ENCODE results near the gene TUBA4B. TPM values are rescaled to one million over a fixed set of nuclear protein-coding genes. Genes with fewer than 3 reads are reported as not detected.

TUBA4B gene
- total and polyA plus RNA-seq, 4 experiments from 2014 or later, result not detected

GRCh38 chr2:219261024-219261855, 8.2 kb downstream of the TUBA4B start:
- Mint-ChIP-seq H3K4me3 (no peak overlapping the region), H3K9me3 (no peaks in the 10 kb centered on the region), H3K27me3 (peaks cover 1 to 6% of the 10 kb centered on the region in 2 donors), H3K27ac (no peak overlapping the region), H3K4me1 (peaks cover 0 to 2% (median 2%) of the 10 kb centered on the region in 4 donors), H3K36me3 (no peaks in the 10 kb centered on the region)
- Histone ChIP-seq H3K4me1 (ENCODE audit: insufficient read depth, low read length) (no peaks in the 10 kb centered on the region), H3K27me3 (ENCODE audit: insufficient read depth, low read length) (no peaks in the 10 kb centered on the region), H3K4me3 (ENCODE audit: low read length in 2 of 2) (no peak overlapping the region), H3K36me3 (ENCODE audit: insufficient read depth, low read length) (no peaks in the 10 kb centered on the region), H3K27ac (ENCODE audit: low read depth, low read length) (no peak overlapping the region), H3K9me3 (ENCODE audit: control insufficient read depth in 1 of 2, low read length in 2 of 2) (no peaks in the 10 kb centered on the region)
- CTCF ChIA-PET (ENCODE audit: partially characterized antibody), result interaction anchor here (1.0 to 5.6 kb wide), 5 partner anchors 9 to 50 kb away, joined by 3 to 42 read pairs (median 4); partner anchors contain the start of gene DNAJB2
- POLR2A ChIA-PET (ENCODE audit: partially characterized antibody), result interaction anchor here (0.7 to 4.0 kb wide), 6 partner anchors 8 to 84 kb away, joined by 3 to 19 read pairs (median 5); partner anchors contain the start of genes ANKZF1, ATG9A, CNPPD1 and DNAJB2
- DNase-seq, result no peak
- intact Hi-C loops (cut with micrococcal nuclease), result no loop called here

- DNase-seq, result no peak
- intact Hi-C loops (cut with micrococcal nuclease), result no loop called here
- Histone ChIP-seq H3K27ac (ENCODE audit: low read depth, low read length) (no peak overlapping the region), H3K9me3 (ENCODE audit: control insufficient read depth in 1 of 2, low read length in 2 of 2) (no peaks in the 10 kb centered on the region), H3K27me3 (ENCODE audit: insufficient read depth, low read length) (no peaks in the 10 kb centered on the region), H3K4me3 (ENCODE audit: low read length in 2 of 2) (no peak overlapping the region), H3K4me1 (ENCODE audit: insufficient read depth, low read length) (no peaks in the 10 kb centered on the region), H3K36me3 (ENCODE audit: insufficient read depth, low read length) (no peaks in the 10 kb centered on the region)
- no peak overlapping the region for H3K4me3 Mint-ChIP-seq
- peak overlapping the region in 1 of 7 donors; percentile 30 for H3K27ac Mint-ChIP-seq
- no peaks in the 10 kb centered on the region for H3K4me1 Mint-ChIP-seq
- ChIA-PET POLR2A (ENCODE audit: partially characterized antibody) (interaction anchor here (1.4 kb wide), 1 partner anchor 12 kb away, joined by 7 read pairs; the partner anchor contains the start of gene TUBA4A), CTCF (ENCODE audit: partially characterized antibody) (interaction anchor here (1.6 to 5.6 kb wide), 2 partner anchors 10 to 11 kb away, joined by 5 to 42 read pairs; partner anchors contain the start of gene DNAJB2)
- H3K36me3 Mint-ChIP-seq, result no peaks in the 10 kb centered on the region
- H3K27me3 Mint-ChIP-seq, result peaks cover 1 to 4% of the 10 kb centered on the region in 2 donors
- H3K9me3 Mint-ChIP-seq, result no peaks in the 10 kb centered on the region
Measured at GRCh38 chr2:219266232-219266631, 13.2 kb downstream of the TUBA4B start.

- intact Hi-C loops (cut with micrococcal nuclease), result no loop called here
Measured at GRCh38 chr2:219266886-219267285, 13.8 kb downstream of the TUBA4B start.

GRCh38 chr2:219268294-219268693, 15.3 kb downstream of the TUBA4B start:
- Histone ChIP-seq H3K9me3 (ENCODE audit: control insufficient read depth in 1 of 2, low read length in 2 of 2) (no peaks in the 10 kb centered on the region), H3K4me1 (ENCODE audit: insufficient read depth, low read length) (no peaks in the 10 kb centered on the region), H3K36me3 (ENCODE audit: insufficient read depth, low read length) (no peaks in the 10 kb centered on the region), H3K4me3 (ENCODE audit: low read length in 2 of 2) (no peak overlapping the region), H3K27me3 (ENCODE audit: insufficient read depth, low read length) (no peaks in the 10 kb centered on the region), H3K27ac (ENCODE audit: low read depth, low read length) (no peak overlapping the region)
- Mint-ChIP-seq H3K4me1 (no peaks in the 10 kb centered on the region), H3K36me3 (no peaks in the 10 kb centered on the region), H3K27ac (no peak overlapping the region), H3K9me3 (no peaks in the 10 kb centered on the region), H3K27me3 (peaks cover 0 to 1% of the 10 kb centered on the region in 2 donors), H3K4me3 (peak overlapping the region in 1 of 8 donors; percentile 43)
- DNase-seq, result peak in 1 of 5 donors; percentile 3
- CTCF ChIA-PET (ENCODE audit: partially characterized antibody), result no interaction called here
- POLR2A ChIA-PET (ENCODE audit: partially characterized antibody), result interaction anchor here (1.2 kb wide), 1 partner anchor 11 kb away, joined by 3 read pairs; the partner anchor contains the start of gene DNAJB2
- intact Hi-C loops (cut with micrococcal nuclease), result no loop called here

More at GRCh38 chr2:219266886-219267285, 13.8 kb downstream of the TUBA4B start:
- Histone ChIP-seq H3K27me3 (ENCODE audit: insufficient read depth, low read length) (no peaks in the 10 kb centered on the region), H3K36me3 (ENCODE audit: insufficient read depth, low read length) (no peaks in the 10 kb centered on the region), H3K9me3 (ENCODE audit: control insufficient read depth in 1 of 2, low read length in 2 of 2) (no peaks in the 10 kb centered on the region), H3K27ac (ENCODE audit: low read depth, low read length) (no peak overlapping the region), H3K4me1 (ENCODE audit: insufficient read depth, low read length) (no peaks in the 10 kb centered on the region), H3K4me3 (ENCODE audit: low read length in 2 of 2) (no peak overlapping the region)
- H3K27me3 Mint-ChIP-seq, result peaks cover 1 to 4% of the 10 kb centered on the region in 2 donors
- POLR2A ChIA-PET (ENCODE audit: partially characterized antibody), result interaction anchor here (1.2 kb wide), 1 partner anchor 13 kb away, joined by 3 read pairs; the partner anchor contains the start of gene DNAJB2
- H3K4me1 Mint-ChIP-seq, result no peaks in the 10 kb centered on the region
- no peaks in the 10 kb centered on the region for H3K9me3 Mint-ChIP-seq
- H3K27ac Mint-ChIP-seq, result peak overlapping the region in 1 of 7 donors; percentile 17
- no peak overlapping the region for H3K4me3 Mint-ChIP-seq
- CTCF ChIA-PET (ENCODE audit: partially characterized antibody), result interaction anchor here (0.6 to 1.6 kb wide), 2 partner anchors 10 to 113 kb away, joined by 3 to 5 read pairs; no protein-coding TSS in a partner anchor
- no peaks in the 10 kb centered on the region for H3K36me3 Mint-ChIP-seq
- no peak for DNase-seq

GRCh38 chr2:219269362-219270054, 16.5 kb downstream of the TUBA4B start:
- Mint-ChIP-seq H3K4me3 (no peak overlapping the region), H3K27me3 (peaks cover 0 to 3% of the 10 kb centered on the region in 2 donors), H3K36me3 (no peaks in the 10 kb centered on the region), H3K27ac (no peak overlapping the region), H3K4me1 (no peaks in the 10 kb centered on the region), H3K9me3 (no peaks in the 10 kb centered on the region)
- ChIA-PET POLR2A (ENCODE audit: partially characterized antibody) (interaction anchor here (2.2 kb wide), 1 partner anchor 15 kb away, joined by 8 read pairs; the partner anchor contains the start of gene TUBA4A), CTCF (ENCODE audit: partially characterized antibody) (interaction anchor here (0.9 to 1.3 kb wide), 5 partner anchors 8 to 115 kb away, joined by 3 to 4 read pairs (median 3); partner anchors contain the start of gene DNAJB2)
- Histone ChIP-seq H3K36me3 (ENCODE audit: insufficient read depth, low read length) (no peaks in the 10 kb centered on the region), H3K4me3 (ENCODE audit: low read length in 2 of 2) (no peak overlapping the region), H3K4me1 (ENCODE audit: insufficient read depth, low read length) (no peaks in the 10 kb centered on the region), H3K27me3 (ENCODE audit: insufficient read depth, low read length) (no peaks in the 10 kb centered on the region), H3K9me3 (ENCODE audit: control insufficient read depth in 1 of 2, low read length in 2 of 2) (no peaks in the 10 kb centered on the region), H3K27ac (ENCODE audit: low read depth, low read length) (no peak overlapping the region)
- DNase-seq, result peak in 1 of 5 donors; percentile 9
- intact Hi-C loops (cut with micrococcal nuclease), result loop anchor here (10.0 kb wide), 1 partner anchor 375 kb away; no protein-coding TSS in a partner anchor

GRCh38 chr2:219270055-219270372, 17.0 kb downstream of the TUBA4B start:
- no peaks in the 10 kb centered on the region for H3K9me3 ChIP-seq (ENCODE audit: control insufficient read depth in 1 of 2, low read length in 2 of 2)

More at GRCh38 chr2:219270055-219270372, 17.0 kb downstream of the TUBA4B start:
- Mint-ChIP-seq H3K9me3 (no peaks in the 10 kb centered on the region), H3K4me1 (no peaks in the 10 kb centered on the region), H3K27ac (no peak overlapping the region), H3K36me3 (no peaks in the 10 kb centered on the region), H3K27me3 (peaks cover 0 to 3% of the 10 kb centered on the region in 2 donors), H3K4me3 (no peak overlapping the region)
- CTCF ChIA-PET (ENCODE audit: partially characterized antibody), result interaction anchor here (1.0 to 1.3 kb wide), 4 partner anchors 9 to 115 kb away, joined by 3 to 4 read pairs (median 3); no protein-coding TSS in a partner anchor
- DNase-seq, result no peak
- no peaks in the 10 kb centered on the region for H3K36me3 ChIP-seq (ENCODE audit: insufficient read depth, low read length)
- no peaks in the 10 kb centered on the region for H3K27me3 ChIP-seq (ENCODE audit: insufficient read depth, low read length)
- H3K4me3 ChIP-seq (ENCODE audit: low read length in 2 of 2), result no peak overlapping the region
- POLR2A ChIA-PET (ENCODE audit: partially characterized antibody), result interaction anchor here (2.2 kb wide), 1 partner anchor 16 kb away, joined by 8 read pairs; the partner anchor contains the start of gene TUBA4A
- H3K27ac ChIP-seq (ENCODE audit: low read depth, low read length), result no peak overlapping the region
- H3K4me1 ChIP-seq (ENCODE audit: insufficient read depth, low read length), result no peaks in the 10 kb centered on the region
- intact Hi-C loops (cut with micrococcal nuclease), result loop anchor here (10.0 kb wide), 1 partner anchor 375 kb away; no protein-coding TSS in a partner anchor
